Thoracic aorta (tissue), 2 donors: ENCODE results near the gene CD164L2. TPM values are rescaled to one million over a fixed set of nuclear protein-coding genes. Genes with fewer than 3 reads are reported as not detected.

Experiments
- ATAC-seq: fragments of 150-250 bp; one replicate; pipeline ENCODE4 v1.8.0; 2017; ENCODE audit warnings: low read depth; ENCODE audit not compliant: insufficient number of reproducible peaks, low FRiP score
- DNase-seq: peaks from one replicate; pipeline ENCODE4 v3.0.0-alpha.2; 2020; ENCODE audit warnings: low spot score
- H3K27ac ChIP-seq, 2 donors: fragments of 200-600 bp; sonication (generic); 1 replicate in 1 of 2; 2 replicates in 1 of 2; pipeline ENCODE4 v1.5.1; 2016; ENCODE audit warnings: mild to moderate bottlenecking in 2 of 2, moderate library complexity in 2 of 2
- H3K27me3 ChIP-seq: fragments of 200-600 bp; sonication (generic); replicated peaks from 2 replicates; pipeline ENCODE4 v1.6.0; 2016; ENCODE audit warnings: mild to moderate bottlenecking; ENCODE audit not compliant: insufficient read depth
- H3K36me3 ChIP-seq: fragments of 200-600 bp; sonication (generic); one replicate; pipeline ENCODE4 v1.5.1; 2016
- H3K4me1 ChIP-seq, 2 donors: fragments of 200-600 bp; sonication (generic); 1 replicate in 1 of 2; 2 replicates in 1 of 2; pipeline versions ENCODE4 v1.5.1 to v1.6.0; 2016; ENCODE audit warnings: low read depth in 2 of 2, mild to moderate bottlenecking in 1 of 2; ENCODE audit not compliant: control insufficient read depth in 1 of 2
- H3K4me3 ChIP-seq: fragments of 200-600 bp; sonication (generic); 2 replicates; pipeline ENCODE4 v1.5.1; 2016; ENCODE audit warnings: mild to moderate bottlenecking
- H3K9me3 ChIP-seq: fragments of 200-600 bp; sonication (generic); 2 replicates; pipeline ENCODE4 v1.5.1; 2016
- total RNA-seq, 2 donors: library from RNA; depleted of rRNA; stranded (reverse); fragments of >200 nt; gene quantifications; one replicate each; pipeline versions ENCODE4 v1.1.0 to v1.2.3, GENCODE V29; 2016
- TF ChIP-seq, protein P1 (sequence below): fragments of 200-600 bp; sonication (generic); IDR thresholded peaks from one replicate; pipeline ENCODE4 v1.5.1; 2019; ENCODE audit warnings: antibody characterized with exemption

CD164L2 gene
- total RNA-seq, 2 donors from 2014 or later: not detected

DNA sequence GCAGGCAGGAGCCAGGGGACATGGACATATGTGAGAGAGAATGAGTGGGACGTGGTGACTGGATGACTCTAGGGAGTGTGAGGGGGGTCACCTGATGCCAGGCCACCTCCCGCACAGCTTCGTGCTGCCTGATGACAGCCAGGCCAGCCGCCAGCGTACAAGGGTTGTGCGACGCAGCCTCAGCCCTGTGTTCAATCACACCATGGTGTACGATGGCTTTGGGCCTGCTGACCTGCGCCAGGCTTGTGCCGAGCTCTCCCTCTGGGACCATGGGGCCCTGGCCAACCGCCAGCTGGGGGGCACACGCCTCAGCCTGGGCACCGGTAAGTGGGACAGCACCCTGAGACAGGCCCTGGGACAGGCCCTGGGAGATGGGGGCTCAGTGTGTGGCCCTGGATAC lies 30.0 kb downstream of the CD164L2 start:
- DNase-seq (no peak), ATAC-seq (no peak)
- Histone ChIP-seq H3K4me3 (no peak overlapping the region), H3K27me3 (no peaks in the 10 kb centered on the region), H3K27ac (no peak overlapping the region), H3K9me3 (no peaks in the 10 kb centered on the region), H3K36me3 (peaks cover 36% of the 10 kb centered on the region), H3K4me1 (peaks cover 9 to 32% of the 10 kb centered on the region in 2 donors)
- TF ChIP-seq, protein P1, sequence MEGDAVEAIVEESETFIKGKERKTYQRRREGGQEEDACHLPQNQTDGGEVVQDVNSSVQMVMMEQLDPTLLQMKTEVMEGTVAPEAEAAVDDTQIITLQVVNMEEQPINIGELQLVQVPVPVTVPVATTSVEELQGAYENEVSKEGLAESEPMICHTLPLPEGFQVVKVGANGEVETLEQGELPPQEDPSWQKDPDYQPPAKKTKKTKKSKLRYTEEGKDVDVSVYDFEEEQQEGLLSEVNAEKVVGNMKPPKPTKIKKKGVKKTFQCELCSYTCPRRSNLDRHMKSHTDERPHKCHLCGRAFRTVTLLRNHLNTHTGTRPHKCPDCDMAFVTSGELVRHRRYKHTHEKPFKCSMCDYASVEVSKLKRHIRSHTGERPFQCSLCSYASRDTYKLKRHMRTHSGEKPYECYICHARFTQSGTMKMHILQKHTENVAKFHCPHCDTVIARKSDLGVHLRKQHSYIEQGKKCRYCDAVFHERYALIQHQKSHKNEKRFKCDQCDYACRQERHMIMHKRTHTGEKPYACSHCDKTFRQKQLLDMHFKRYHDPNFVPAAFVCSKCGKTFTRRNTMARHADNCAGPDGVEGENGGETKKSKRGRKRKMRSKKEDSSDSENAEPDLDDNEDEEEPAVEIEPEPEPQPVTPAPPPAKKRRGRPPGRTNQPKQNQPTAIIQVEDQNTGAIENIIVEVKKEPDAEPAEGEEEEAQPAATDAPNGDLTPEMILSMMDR: no peak

DNA sequence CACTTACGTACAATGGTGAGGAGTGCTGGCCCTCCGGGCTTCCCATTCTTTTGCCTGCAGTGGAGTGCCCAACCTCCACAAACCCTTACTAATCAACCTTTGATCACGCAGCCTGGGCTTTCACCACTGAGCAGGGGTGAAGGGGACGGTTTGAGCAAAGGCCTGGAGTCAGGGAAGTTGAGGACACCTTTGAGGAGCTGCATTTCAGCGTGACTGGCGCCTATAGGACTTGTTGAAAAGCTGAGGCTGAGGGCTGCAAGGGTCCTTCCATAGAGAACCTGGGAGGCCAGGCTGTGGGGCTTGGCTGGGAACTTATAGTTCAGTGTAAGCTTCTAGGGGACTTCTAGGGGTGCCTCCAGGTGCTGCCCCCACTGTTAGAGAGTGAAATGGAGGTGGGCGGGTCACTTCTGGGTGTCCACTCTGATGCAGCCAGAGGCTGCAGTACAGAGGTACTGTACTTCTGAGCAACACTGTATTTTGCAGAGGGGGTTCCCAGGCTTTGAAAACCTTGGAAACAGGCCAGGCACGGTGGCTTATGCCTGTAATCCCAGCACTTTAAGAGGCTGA lies 31.5 kb downstream of the CD164L2 start:
- Histone ChIP-seq H3K27ac (no peak overlapping the region), H3K4me1 (peaks cover 9 to 26% of the 10 kb centered on the region in 2 donors), H3K36me3 (peaks cover 22% of the 10 kb centered on the region), H3K4me3 (peak overlapping the region; percentile 73), H3K9me3 (no peaks in the 10 kb centered on the region), H3K27me3 (no peaks in the 10 kb centered on the region)
- no peak for DNase-seq
- no peak for ATAC-seq
- TF ChIP-seq, protein P1: no peak

DNA sequence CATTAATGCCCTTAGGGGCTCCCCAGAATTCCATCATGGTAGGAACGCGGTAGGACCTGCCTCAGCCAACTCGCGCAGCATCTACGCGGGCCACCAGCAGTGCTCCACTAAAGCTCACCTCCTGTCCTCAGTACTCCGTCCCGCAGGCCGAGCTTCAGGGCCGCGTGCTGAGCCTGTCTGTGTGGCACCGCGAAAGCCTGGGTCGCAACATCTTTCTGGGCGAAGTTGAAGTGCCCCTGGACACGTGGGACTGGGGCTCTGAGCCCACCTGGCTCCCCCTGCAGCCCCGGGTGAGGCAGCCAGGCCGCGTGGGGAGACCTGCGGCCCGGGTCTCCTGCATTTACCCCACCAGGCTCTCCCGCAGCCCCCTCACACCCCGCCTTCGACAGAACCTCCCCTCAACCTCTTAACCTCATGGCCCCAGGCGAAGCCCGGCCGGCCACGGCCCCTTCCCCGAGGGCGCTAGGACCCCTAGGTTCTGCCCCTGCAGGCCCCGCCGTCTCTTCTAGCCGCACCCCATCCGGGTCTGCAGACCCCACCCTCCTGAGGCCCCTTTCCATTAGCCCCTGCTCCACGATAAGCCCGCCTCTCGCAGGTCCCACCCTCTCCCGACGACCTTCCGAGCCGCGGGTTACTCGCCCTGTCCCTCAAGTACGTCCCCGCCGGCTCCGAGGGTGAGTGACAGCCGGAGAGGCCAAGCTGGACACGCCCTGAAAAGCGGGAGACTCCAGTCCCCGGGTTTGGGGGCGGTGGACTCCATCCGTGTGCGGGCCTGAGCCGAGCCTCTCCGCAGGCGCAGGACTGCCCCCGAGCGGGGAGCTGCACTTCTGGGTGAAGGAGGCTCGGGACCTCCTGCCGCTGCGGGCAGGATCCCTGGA lies 32.2 kb downstream of the CD164L2 start:
- Histone ChIP-seq H3K27ac (no peak overlapping the region), H3K27me3 (no peaks in the 10 kb centered on the region), H3K36me3 (peaks cover 15% of the 10 kb centered on the region), H3K9me3 (no peaks in the 10 kb centered on the region), H3K4me1 (peaks cover 9 to 26% of the 10 kb centered on the region in 2 donors), H3K4me3 (peak overlapping the region; percentile 73)
- no peak for ATAC-seq
- DNase-seq: no peak
- TF ChIP-seq, protein P1: no peak

DNA sequence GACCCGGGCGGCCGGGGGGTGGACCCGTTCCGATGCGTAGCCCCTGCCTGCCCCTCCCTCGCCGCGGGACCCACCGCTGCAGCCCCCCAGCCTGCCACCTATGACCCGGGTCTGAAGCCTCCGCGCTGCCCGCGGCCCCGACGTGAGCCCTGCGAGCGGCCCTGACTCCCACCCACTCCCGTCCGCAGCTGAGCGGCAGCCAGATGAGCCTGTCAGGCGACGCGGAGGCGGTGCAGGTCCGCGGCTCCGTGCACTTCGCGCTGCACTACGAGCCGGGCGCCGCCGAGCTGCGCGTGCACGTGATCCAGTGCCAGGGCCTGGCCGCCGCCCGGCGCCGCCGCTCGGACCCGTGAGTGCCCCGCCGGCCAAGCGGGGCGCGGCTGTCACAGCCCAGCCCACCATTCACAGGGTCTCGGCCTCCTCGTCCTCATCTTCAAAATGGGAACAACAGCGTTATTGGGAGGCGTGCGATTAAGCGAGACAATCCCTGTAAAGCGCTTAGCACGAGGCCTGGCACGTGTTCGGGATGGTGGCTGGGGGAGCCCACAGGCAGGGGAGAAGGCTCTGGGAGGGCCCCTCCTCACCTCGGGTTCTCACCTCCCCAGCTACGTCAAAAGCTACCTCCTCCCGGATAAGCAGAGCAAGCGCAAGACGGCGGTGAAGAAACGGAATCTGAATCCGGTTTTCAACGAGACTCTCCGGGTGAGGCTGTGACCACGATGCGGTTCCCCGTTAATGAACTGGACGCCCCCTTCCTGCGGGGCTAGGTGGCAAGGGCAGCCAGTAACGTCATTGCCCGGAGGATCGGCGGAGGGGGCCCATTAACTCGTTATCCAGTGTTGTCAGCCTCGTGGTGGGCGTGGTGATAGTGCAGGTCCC lies 33.1 kb downstream of the CD164L2 start:
- DNase-seq (no peak), ATAC-seq (peak; percentile 53)
- TF ChIP-seq, protein P1: no peak
- Histone ChIP-seq H3K27ac (no peak overlapping the region), H3K4me1 (peaks cover 9 to 26% of the 10 kb centered on the region in 2 donors), H3K4me3 (peak overlapping the region; percentile 73), H3K27me3 (no peaks in the 10 kb centered on the region), H3K9me3 (no peaks in the 10 kb centered on the region), H3K36me3 (peaks cover 6% of the 10 kb centered on the region)
